ENCODE measurements around the gene TDRD6.

DNA sequence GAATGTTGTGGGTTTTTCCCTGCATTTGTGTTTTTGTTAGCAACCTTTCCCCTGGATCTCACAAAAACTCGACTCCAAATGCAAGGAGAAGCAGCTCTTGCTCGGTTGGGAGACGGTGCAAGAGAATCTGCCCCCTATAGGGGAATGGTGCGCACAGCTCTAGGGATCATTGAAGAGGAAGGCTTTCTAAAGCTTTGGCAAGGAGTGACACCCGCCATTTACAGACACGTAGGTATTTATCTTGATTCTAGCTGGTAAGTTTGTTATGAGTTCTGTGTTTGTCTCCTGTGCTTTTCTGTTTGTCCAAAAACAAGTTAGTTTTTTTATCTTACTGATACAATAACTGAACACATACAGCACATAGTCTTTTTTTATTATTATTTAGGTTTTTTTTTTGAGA is 31.9 kb upstream of the TDRD6 start:
- TF ChIP-seq, protein P1, sequence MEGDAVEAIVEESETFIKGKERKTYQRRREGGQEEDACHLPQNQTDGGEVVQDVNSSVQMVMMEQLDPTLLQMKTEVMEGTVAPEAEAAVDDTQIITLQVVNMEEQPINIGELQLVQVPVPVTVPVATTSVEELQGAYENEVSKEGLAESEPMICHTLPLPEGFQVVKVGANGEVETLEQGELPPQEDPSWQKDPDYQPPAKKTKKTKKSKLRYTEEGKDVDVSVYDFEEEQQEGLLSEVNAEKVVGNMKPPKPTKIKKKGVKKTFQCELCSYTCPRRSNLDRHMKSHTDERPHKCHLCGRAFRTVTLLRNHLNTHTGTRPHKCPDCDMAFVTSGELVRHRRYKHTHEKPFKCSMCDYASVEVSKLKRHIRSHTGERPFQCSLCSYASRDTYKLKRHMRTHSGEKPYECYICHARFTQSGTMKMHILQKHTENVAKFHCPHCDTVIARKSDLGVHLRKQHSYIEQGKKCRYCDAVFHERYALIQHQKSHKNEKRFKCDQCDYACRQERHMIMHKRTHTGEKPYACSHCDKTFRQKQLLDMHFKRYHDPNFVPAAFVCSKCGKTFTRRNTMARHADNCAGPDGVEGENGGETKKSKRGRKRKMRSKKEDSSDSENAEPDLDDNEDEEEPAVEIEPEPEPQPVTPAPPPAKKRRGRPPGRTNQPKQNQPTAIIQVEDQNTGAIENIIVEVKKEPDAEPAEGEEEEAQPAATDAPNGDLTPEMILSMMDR (IDR thresholded peaks at IDR 0.05; ENCODE audit: insufficient read depth, low read length): no peak
- TF ChIP-seq POLR2AphosphoS5 (IDR thresholded peaks at IDR 0.05; ENCODE audit: low read depth) (no peak), GABPA (IDR thresholded peaks at IDR 0.05; ENCODE audit: low read depth) (no peak), SPI1 (IDR thresholded peaks at IDR 0.05; ENCODE audit: borderline replicate concordance, low read depth) (no peak)
- TF ChIP-seq, protein P2, sequence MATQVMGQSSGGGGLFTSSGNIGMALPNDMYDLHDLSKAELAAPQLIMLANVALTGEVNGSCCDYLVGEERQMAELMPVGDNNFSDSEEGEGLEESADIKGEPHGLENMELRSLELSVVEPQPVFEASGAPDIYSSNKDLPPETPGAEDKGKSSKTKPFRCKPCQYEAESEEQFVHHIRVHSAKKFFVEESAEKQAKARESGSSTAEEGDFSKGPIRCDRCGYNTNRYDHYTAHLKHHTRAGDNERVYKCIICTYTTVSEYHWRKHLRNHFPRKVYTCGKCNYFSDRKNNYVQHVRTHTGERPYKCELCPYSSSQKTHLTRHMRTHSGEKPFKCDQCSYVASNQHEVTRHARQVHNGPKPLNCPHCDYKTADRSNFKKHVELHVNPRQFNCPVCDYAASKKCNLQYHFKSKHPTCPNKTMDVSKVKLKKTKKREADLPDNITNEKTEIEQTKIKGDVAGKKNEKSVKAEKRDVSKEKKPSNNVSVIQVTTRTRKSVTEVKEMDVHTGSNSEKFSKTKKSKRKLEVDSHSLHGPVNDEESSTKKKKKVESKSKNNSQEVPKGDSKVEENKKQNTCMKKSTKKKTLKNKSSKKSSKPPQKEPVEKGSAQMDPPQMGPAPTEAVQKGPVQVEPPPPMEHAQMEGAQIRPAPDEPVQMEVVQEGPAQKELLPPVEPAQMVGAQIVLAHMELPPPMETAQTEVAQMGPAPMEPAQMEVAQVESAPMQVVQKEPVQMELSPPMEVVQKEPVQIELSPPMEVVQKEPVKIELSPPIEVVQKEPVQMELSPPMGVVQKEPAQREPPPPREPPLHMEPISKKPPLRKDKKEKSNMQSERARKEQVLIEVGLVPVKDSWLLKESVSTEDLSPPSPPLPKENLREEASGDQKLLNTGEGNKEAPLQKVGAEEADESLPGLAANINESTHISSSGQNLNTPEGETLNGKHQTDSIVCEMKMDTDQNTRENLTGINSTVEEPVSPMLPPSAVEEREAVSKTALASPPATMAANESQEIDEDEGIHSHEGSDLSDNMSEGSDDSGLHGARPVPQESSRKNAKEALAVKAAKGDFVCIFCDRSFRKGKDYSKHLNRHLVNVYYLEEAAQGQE (IDR thresholded peaks at IDR 0.05; ENCODE audit: insufficient replicate concordance, low read depth): no peak

All from HL-60 (cell line).